ENCODE measurements around the gene GMCL2.

Gene GMCL2

DNA sequence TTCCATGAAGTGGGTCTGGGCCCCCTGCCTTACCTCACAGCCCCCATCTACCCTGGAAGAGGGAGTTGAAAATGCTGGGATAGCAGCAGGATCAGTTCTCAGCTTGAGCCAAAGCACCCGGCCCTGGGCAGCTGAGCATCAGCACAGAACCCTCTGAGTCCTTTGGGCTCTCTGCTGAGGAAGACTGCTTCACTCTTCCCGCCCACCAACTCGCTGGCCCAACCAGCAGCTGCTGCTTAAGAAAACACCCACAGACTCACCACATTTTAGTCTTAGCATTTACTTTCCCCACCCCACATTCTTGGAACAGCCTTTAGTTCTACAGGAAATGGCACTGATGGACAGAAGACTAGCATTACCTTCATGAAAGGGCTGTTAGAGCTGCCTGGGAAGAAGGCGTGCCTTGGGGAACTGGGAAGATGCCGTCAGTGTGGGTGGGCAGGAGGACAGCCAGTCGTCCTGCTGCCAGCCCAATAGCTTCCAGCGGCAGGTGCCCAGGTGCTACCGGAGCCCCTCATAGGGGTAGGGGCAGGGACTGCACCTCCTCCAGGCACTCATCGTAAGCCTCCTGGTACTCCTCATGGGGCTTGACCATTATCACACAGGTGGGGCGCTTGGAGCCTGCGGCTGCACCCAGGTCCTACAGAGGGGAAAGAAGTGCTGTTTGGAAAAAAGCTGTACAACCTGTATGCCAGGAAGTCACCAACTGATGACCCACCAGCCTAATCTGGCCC is 37.8 kb downstream of the GMCL2 start:
- in situ Hi-C loops (cut with MboI; ENCODE audit: low pct_unique_long_range_greater_than_20kb, low sequenced_read_pairs, unreplicated experiment), result no loop called here
- no peak for DNase-seq (ENCODE audit: low spot score)
- TF ChIP-seq, protein P1, sequence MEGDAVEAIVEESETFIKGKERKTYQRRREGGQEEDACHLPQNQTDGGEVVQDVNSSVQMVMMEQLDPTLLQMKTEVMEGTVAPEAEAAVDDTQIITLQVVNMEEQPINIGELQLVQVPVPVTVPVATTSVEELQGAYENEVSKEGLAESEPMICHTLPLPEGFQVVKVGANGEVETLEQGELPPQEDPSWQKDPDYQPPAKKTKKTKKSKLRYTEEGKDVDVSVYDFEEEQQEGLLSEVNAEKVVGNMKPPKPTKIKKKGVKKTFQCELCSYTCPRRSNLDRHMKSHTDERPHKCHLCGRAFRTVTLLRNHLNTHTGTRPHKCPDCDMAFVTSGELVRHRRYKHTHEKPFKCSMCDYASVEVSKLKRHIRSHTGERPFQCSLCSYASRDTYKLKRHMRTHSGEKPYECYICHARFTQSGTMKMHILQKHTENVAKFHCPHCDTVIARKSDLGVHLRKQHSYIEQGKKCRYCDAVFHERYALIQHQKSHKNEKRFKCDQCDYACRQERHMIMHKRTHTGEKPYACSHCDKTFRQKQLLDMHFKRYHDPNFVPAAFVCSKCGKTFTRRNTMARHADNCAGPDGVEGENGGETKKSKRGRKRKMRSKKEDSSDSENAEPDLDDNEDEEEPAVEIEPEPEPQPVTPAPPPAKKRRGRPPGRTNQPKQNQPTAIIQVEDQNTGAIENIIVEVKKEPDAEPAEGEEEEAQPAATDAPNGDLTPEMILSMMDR (IDR thresholded peaks at IDR 0.05; ENCODE audit: extremely low read depth, insufficient read depth, missing control alignments), result no peak

DNA sequence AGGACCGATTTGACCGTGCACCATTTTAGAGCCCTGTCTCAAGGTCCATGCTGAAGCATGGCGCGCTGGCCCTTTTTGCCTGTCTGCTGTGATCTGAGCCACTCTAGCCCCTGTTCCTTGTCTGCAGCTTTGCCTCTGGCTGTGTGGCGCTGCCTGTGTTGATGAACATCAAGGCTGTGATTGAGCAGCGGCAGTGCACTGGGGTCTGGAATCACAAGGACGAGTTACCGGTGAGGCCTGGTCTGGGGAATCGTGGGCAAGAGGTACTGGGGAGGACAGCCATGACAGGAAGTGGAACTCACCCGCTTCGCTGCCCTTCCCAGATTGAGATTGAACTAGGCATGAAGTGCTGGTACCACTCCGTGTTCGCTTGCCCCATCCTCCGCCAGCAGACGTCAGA is 39.8 kb downstream of the GMCL2 start:
- in situ Hi-C loops (cut with MboI; ENCODE audit: low pct_unique_long_range_greater_than_20kb, low sequenced_read_pairs, unreplicated experiment), result no loop called here
- TF ChIP-seq, protein P1 (IDR thresholded peaks at IDR 0.05; ENCODE audit: extremely low read depth, insufficient read depth, missing control alignments), result no peak
- no peak for DNase-seq (ENCODE audit: low spot score)

DNA sequence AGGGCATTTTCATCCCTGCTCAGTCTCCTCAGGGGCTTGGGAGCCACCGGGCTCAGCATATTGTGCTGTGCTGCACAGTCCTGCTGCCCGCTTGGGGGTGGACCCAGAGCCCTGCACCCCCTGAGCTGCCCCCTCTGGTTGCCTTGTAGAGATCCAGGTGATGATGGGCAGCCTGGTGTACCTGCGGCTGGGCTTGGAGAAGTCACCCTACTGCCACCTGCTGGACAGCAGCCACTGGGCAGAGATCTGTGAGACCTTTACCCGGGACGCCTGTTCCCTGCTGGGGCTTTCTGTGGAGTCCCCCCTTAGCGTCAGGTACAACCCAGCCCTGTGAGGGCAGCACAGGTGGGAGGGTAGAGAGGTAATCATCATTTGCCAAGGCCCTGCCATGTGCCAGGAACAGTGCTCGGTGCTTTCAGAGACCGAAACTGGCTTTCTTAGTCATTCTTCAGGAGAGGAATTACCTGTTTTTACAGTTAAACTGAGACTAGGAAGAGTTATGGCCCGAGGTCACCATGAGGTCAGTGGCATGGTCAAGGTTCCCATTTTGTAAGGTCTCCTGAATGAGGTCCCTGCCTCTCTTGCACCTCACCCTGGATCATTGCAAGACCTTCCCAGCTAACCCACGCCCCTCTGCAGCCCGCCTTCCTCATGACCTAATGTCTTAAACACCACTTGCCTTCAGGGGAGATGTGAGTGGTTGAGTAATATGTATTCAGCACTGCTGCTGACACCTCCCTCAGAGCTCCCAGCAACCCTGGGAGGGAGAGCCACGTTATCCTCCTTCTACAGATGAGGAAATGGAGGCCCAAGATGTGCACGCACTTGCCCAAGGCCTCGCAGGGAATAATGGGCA is 41.0 kb downstream of the GMCL2 start:
- DNase-seq (ENCODE audit: low spot score), result peak; percentile 82
- in situ Hi-C loops (cut with MboI; ENCODE audit: low pct_unique_long_range_greater_than_20kb, low sequenced_read_pairs, unreplicated experiment), result no loop called here
- TF ChIP-seq, protein P1 (IDR thresholded peaks at IDR 0.05; ENCODE audit: extremely low read depth, insufficient read depth, missing control alignments), result peak; percentile 88

- no peak for DNase-seq (ENCODE audit: low spot score)
- TF ChIP-seq, protein P1 (IDR thresholded peaks at IDR 0.05; ENCODE audit: extremely low read depth, insufficient read depth, missing control alignments), result no peak
- in situ Hi-C loops (cut with MboI; ENCODE audit: low pct_unique_long_range_greater_than_20kb, low sequenced_read_pairs, unreplicated experiment), result no loop called here
Measured at GRCh38 chr5:178143901-178144300, 43.3 kb downstream of the GMCL2 start.

DNA sequence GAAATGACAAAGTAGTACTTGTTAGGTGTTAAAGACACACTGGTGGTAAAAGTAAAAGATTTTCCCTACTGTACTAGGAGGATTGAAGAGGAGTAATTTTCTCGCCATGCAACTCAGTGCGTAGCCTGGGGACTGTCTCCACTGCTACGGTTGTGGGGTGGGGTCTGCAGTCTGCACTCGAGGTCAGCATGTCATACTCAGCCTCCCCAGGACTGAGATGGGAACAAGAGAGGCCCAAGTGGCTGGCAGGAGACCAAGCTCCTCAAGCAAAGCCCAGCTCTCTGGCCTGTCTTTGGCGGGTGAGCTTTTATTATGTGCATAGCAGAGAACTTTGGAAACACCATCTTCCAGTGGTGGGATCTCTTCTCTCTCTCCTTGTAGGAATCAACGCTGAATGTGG is 43.9 kb downstream of the GMCL2 start:
- no peak for DNase-seq (ENCODE audit: low spot score)
- in situ Hi-C loops (cut with MboI; ENCODE audit: low pct_unique_long_range_greater_than_20kb, low sequenced_read_pairs, unreplicated experiment), result no loop called here
- TF ChIP-seq, protein P1 (IDR thresholded peaks at IDR 0.05; ENCODE audit: extremely low read depth, insufficient read depth, missing control alignments), result no peak

GRCh38 chr5:178142642-178143041 is 44.5 kb downstream of the GMCL2 start:
- in situ Hi-C loops (cut with MboI; ENCODE audit: low pct_unique_long_range_greater_than_20kb, low sequenced_read_pairs, unreplicated experiment), result no loop called here

More at GRCh38 chr5:178142642-178143041, 44.5 kb downstream of the GMCL2 start:
- TF ChIP-seq, protein P1 (IDR thresholded peaks at IDR 0.05; ENCODE audit: extremely low read depth, insufficient read depth, missing control alignments), result no peak
- DNase-seq (ENCODE audit: low spot score), result no peak

Data from GM13977 (cell line).